Fibroblast of lung (primary cell): ENCODE measurements around the gene TSGA10IP.

Experiments
- CTCF ChIP-seq, 2 donors: IDR thresholded peaks in 1 of 2; conservative IDR thresholded peaks in 1 of 2; 1 replicate in 1 of 2; 2 replicates in 1 of 2; pipeline ENCODE4 v1.5.1; 2011 to 2012; ENCODE audit warnings: low read length in 2 of 2, control low read depth in 1 of 2, inconsistent platforms in 1 of 2, low read depth in 1 of 2, mild to moderate bottlenecking in 1 of 2
- EZH2 ChIP-seq: IDR thresholded peaks from 2 replicates; pipeline ENCODE4 v1.5.1; 2012; ENCODE audit warnings: low read length, control low read depth, mild to moderate bottlenecking; ENCODE audit errors: missing control alignments

DNA sequence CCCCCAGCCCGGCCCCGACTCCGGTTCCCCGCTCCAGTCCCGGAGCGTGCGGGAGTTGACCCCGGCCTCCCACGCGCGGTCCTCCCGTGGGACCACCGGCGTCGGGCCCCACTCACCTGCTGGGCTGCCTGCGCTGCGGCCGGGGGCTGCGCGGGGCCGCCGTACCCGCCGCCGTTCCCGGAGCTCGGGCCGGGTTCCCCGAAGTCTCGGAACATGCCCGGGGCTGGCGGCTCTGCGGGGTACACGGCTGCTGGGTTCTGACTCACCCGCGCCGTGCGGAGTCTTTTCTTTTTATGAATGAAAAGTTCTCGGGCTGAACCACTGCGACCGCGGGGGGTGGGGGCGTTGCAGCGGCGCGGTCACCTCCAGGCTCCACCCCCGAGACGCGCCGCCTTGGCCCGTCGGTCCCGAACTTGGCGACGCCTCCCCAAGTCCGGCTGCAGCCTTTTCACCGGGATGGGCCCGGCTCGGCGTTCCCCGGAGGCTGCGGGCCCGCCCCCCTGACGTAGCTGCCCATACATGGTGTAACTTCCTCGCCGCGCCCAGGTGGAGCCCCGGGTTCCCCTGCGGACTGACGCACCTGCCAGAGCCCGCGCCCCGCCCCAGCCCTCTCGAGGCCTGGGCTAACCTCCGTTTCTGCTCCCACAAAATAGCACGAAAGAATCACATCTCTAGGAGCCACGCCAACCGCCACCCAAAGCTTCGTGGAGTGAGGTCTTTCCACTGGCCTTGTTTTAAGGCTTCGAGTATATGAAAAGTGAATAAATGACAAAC lies 45.0 kb upstream of the TSGA10IP start, which contains the start of gene FOSL1:
- no peak for TF ChIP-seq CTCF (conservative IDR thresholded peaks at IDR 0.05 in 1 of 2, IDR thresholded peaks at IDR 0.05 in 1 of 2; ENCODE audit: low read depth in 1 of 2, low read length in 2 of 2)
- no peak for TF ChIP-seq EZH2
